SH-SY5Y (cell line): ENCODE results near the gene TRIM4.

ENCODE experiments used
- GATA2 ChIP-seq: IDR thresholded peaks from 2 replicates; pipeline ENCODE4 v1.6.1; 2011; ENCODE audit warnings: mild to moderate bottlenecking, low read depth, low read length
- GATA3 ChIP-seq: IDR thresholded peaks from 2 replicates; pipeline ENCODE4 v1.6.1; 2011; ENCODE audit warnings: low read depth, mild to moderate bottlenecking, low read length, moderate library complexity

- TF ChIP-seq GATA3, result no peak
- no peak for TF ChIP-seq GATA2
These were observed 24.6 kb downstream of the TRIM4 start for GRCh38 chr7:99894738-99895137.
